ENCODE results near the gene KCNAB2.

- no peak for TF ChIP-seq CTCF (IDR thresholded peaks at IDR 0.05)
- TF ChIP-seq CHD2 (IDR thresholded peaks at IDR 0.05; ENCODE audit: low read length, partially characterized antibody), result no peak
- no peak for TF ChIP-seq RFX5 (IDR thresholded peaks at IDR 0.05; ENCODE audit: low read length)
- TF ChIP-seq EZH2phosphoT487 (IDR thresholded peaks at IDR 0.05; ENCODE audit: borderline replicate concordance, low read depth), result no peak
- no peak for TF ChIP-seq SIN3A (IDR thresholded peaks at IDR 0.05; ENCODE audit: borderline replicate concordance, low read depth, low read length)
- TF ChIP-seq USF1 (IDR thresholded peaks at IDR 0.05; ENCODE audit: borderline replicate concordance, low read depth), result no peak
- TF ChIP-seq NFIC (IDR thresholded peaks at IDR 0.05; ENCODE audit: borderline replicate concordance), result no peak
- TF ChIP-seq TAF1 (IDR thresholded peaks at IDR 0.05; ENCODE audit: borderline replicate concordance, low read depth, low read length), result no peak
- TF ChIP-seq ELF1 (IDR thresholded peaks at IDR 0.05), result no peak
- TF ChIP-seq EP300 (IDR thresholded peaks at IDR 0.05; ENCODE audit: borderline replicate concordance in 1 of 2, low read depth in 1 of 2, low read length in 1 of 2), result no peak
- TF ChIP-seq REST (IDR thresholded peaks at IDR 0.05; ENCODE audit: low read depth, low read length), result no peak
- TF ChIP-seq RAD21 (IDR thresholded peaks at IDR 0.05; ENCODE audit: low read length), result no peak
- TF ChIP-seq GATA2 (CRISPR knock-in tag; IDR thresholded peaks at IDR 0.05), result no peak
These were observed 98.5 kb downstream of the KCNAB2 start for GRCh38 chr1:6144175-6144574.
